GM23248 (cell line): ENCODE results near the gene FAM131B.

ENCODE experiments used
- EZH2 ChIP-seq: fragments of 200-600 bp; sonication (generic); IDR thresholded peaks from 2 replicates; pipeline ENCODE4 v1.6.1; 2018; ENCODE audit warnings: antibody characterized with exemption, mild to moderate bottlenecking; ENCODE audit not compliant: insufficient read depth, poor library complexity, severe bottlenecking
- EZH2phosphoT487 ChIP-seq: fragments of 200-600 bp; sonication (generic); IDR thresholded peaks from 2 replicates; pipeline ENCODE4 v1.6.1; 2018; ENCODE audit warnings: antibody characterized with exemption, moderate library complexity, mild to moderate bottlenecking, low read depth; ENCODE audit not compliant: insufficient read depth

- no peak for TF ChIP-seq EZH2
- TF ChIP-seq EZH2phosphoT487 = no peak
These were observed 33.7 kb upstream of the FAM131B start for GRCh38 chr7:143396182-143396581.
